ENCODE data around the gene ARHGAP44. TPM values are rescaled to one million over a fixed set of nuclear protein-coding genes. Genes with fewer than 3 reads are reported as not detected.

Gene ARHGAP44
- total and polyA plus RNA-seq, 2 experiments from 2014 or later: 5.8 to 16.4 TPM

DNA sequence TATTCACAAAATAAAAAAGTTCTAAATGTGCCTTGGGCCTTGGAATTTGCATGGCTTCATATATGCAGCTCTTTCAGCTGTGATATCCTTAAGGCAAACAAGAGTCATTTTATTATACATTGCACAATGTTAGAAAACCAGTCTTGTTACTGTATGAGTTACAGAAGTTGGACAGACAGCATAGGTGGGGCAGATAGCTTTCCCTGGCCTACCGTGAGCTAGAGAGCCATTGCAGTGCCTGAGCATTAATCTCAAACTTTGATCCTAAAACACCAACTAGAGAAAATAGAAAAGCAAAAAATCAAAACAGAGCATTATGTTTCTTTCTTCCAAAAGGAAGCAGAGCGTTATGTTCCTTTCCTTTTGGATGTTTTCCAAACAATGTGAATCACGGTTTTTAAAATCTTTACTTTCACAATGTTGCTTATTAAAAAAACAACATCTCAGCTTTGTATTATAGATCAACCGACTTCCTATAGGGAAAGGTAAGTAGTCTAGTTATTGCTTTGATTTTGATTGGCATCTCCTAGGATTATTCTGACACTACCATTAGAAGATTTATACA lies 32.2 kb downstream of the ARHGAP44 start:
- Histone ChIP-seq H2AFZ (no peak overlapping the region), H3K36me3 (ENCODE audit: insufficient read depth) (no peaks in the 10 kb centered on the region), H3K27ac (ENCODE audit: low read depth) (no peak overlapping the region), H3K9me2 (ENCODE audit: insufficient read depth) (peaks cover 4% of the 10 kb centered on the region), H3K79me2 (replicated peaks; ENCODE audit: insufficient read depth) (peaks cover 17% of the 10 kb centered on the region; the same call in 1 of the 2 replicates), H3K4me2 (no peak overlapping the region), H3K4me3 (no peak overlapping the region), H3F3A (replicated peaks; ENCODE audit: low read depth) (no peaks in the 10 kb centered on the region), H4K20me1 (replicated peaks; ENCODE audit: insufficient read depth) (no peaks in the 10 kb centered on the region), H3K27me3 (ENCODE audit: insufficient read depth) (no peaks in the 10 kb centered on the region), H3K4me1 (ENCODE audit: insufficient read depth) (no peaks in the 10 kb centered on the region)
- Mint-ChIP-seq H3K4me1 (no peaks in the 10 kb centered on the region), H3K27me3 (ENCODE audit: insufficient read depth, low read depth, poor library complexity) (peaks cover 2% of the 10 kb centered on the region), H3K36me3 (ENCODE audit: low read depth) (no peaks in the 10 kb centered on the region; the same call in 2 of the 3 replicates), H3K4me3 (no peak overlapping the region), H3K27ac (no peak overlapping the region), H3K9me3 (peaks cover 3% of the 10 kb centered on the region; the same call in 1 of the 3 replicates)
- DNase-seq (ENCODE audit: low spot score) (no peak), ATAC-seq (no peak)
- TF ChIP-seq JUNB (IDR thresholded peaks at IDR 0.05; ENCODE audit: unreplicated experiment) (no peak), NANOG (IDR thresholded peaks at IDR 0.05; ENCODE audit: borderline replicate concordance) (no peak), EZH2phosphoT487 (IDR thresholded peaks at IDR 0.05; ENCODE audit: unreplicated experiment) (no peak), ZNF114 (CRISPR knock-in tag; IDR thresholded peaks at IDR 0.05) (no peak), POLR2AphosphoS5 (IDR thresholded peaks at IDR 0.05; ENCODE audit: low read depth) (no peak), ETS1 (IDR thresholded peaks at IDR 0.05) (no peak), EZH2 (IDR thresholded peaks at IDR 0.05; ENCODE audit: low read depth, unreplicated experiment) (no peak), ZNF331 (CRISPR knock-in tag; IDR thresholded peaks at IDR 0.05; ENCODE audit: low read depth) (no peak), CTCF (conservative IDR thresholded peaks at IDR 0.05; ENCODE audit: low read depth in 2 of 2) (no peak), STAT1 (IDR thresholded peaks at IDR 0.05; ENCODE audit: unreplicated experiment) (no peak), CREB1 (CRISPR knock-in tag; IDR thresholded peaks at IDR 0.05; ENCODE audit: low read depth) (no peak)
- TF ChIP-seq, protein P1, sequence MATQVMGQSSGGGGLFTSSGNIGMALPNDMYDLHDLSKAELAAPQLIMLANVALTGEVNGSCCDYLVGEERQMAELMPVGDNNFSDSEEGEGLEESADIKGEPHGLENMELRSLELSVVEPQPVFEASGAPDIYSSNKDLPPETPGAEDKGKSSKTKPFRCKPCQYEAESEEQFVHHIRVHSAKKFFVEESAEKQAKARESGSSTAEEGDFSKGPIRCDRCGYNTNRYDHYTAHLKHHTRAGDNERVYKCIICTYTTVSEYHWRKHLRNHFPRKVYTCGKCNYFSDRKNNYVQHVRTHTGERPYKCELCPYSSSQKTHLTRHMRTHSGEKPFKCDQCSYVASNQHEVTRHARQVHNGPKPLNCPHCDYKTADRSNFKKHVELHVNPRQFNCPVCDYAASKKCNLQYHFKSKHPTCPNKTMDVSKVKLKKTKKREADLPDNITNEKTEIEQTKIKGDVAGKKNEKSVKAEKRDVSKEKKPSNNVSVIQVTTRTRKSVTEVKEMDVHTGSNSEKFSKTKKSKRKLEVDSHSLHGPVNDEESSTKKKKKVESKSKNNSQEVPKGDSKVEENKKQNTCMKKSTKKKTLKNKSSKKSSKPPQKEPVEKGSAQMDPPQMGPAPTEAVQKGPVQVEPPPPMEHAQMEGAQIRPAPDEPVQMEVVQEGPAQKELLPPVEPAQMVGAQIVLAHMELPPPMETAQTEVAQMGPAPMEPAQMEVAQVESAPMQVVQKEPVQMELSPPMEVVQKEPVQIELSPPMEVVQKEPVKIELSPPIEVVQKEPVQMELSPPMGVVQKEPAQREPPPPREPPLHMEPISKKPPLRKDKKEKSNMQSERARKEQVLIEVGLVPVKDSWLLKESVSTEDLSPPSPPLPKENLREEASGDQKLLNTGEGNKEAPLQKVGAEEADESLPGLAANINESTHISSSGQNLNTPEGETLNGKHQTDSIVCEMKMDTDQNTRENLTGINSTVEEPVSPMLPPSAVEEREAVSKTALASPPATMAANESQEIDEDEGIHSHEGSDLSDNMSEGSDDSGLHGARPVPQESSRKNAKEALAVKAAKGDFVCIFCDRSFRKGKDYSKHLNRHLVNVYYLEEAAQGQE (IDR thresholded peaks at IDR 0.05; ENCODE audit: unreplicated experiment): no peak
- TF ChIP-seq, protein P2, sequence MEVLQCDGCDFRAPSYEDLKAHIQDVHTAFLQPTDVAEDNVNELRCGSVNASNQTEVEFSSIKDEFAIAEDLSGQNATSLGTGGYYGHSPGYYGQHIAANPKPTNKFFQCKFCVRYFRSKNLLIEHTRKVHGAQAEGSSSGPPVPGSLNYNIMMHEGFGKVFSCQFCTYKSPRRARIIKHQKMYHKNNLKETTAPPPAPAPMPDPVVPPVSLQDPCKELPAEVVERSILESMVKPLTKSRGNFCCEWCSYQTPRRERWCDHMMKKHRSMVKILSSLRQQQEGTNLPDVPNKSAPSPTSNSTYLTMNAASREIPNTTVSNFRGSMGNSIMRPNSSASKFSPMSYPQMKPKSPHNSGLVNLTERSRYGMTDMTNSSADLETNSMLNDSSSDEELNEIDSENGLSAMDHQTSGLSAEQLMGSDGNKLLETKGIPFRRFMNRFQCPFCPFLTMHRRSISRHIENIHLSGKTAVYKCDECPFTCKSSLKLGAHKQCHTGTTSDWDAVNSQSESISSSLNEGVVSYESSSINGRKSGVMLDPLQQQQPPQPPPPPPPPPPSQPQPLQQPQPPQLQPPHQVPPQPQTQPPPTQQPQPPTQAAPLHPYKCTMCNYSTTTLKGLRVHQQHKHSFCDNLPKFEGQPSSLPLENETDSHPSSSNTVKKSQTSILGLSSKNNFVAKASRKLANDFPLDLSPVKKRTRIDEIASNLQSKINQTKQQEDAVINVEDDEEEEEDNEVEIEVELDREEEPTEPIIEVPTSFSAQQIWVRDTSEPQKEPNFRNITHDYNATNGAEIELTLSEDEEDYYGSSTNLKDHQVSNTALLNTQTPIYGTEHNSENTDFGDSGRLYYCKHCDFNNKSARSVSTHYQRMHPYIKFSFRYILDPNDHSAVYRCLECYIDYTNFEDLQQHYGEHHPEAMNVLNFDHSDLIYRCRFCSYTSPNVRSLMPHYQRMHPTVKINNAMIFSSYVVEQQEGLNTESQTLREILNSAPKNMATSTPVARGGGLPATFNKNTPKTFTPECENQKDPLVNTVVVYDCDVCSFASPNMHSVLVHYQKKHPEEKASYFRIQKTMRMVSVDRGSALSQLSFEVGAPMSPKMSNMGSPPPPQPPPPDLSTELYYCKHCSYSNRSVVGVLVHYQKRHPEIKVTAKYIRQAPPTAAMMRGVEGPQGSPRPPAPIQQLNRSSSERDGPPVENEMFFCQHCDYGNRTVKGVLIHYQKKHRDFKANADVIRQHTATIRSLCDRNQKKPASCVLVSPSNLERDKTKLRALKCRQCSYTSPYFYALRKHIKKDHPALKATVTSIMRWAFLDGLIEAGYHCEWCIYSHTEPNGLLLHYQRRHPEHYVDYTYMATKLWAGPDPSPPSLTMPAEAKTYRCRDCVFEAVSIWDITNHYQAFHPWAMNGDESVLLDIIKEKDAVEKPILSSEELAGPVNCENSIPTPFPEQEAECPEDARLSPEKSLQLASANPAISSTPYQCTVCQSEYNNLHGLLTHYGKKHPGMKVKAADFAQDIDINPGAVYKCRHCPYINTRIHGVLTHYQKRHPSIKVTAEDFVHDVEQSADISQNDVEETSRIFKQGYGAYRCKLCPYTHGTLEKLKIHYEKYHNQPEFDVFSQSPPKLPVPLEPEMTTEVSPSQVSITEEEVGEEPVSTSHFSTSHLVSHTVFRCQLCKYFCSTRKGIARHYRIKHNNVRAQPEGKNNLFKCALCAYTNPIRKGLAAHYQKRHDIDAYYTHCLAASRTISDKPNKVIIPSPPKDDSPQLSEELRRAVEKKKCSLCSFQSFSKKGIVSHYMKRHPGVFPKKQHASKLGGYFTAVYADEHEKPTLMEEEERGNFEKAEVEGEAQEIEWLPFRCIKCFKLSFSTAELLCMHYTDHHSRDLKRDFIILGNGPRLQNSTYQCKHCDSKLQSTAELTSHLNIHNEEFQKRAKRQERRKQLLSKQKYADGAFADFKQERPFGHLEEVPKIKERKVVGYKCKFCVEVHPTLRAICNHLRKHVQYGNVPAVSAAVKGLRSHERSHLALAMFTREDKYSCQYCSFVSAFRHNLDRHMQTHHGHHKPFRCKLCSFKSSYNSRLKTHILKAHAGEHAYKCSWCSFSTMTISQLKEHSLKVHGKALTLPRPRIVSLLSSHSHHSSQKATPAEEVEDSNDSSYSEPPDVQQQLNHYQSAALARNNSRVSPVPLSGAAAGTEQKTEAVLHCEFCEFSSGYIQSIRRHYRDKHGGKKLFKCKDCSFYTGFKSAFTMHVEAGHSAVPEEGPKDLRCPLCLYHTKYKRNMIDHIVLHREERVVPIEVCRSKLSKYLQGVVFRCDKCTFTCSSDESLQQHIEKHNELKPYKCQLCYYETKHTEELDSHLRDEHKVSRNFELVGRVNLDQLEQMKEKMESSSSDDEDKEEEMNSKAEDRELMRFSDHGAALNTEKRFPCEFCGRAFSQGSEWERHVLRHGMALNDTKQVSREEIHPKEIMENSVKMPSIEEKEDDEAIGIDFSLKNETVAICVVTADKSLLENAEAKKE (CRISPR knock-in tag; IDR thresholded peaks at IDR 0.05): no peak

All from GM23338 (cell line).